A673 (cell line): ENCODE results near the gene SDSL. TPM values are rescaled to one million over a fixed set of nuclear protein-coding genes. Genes with fewer than 3 reads are reported as not detected.

Experiments used
- BruUV-seq: library from RNA; stranded (reverse); fragments of 400-500 nt; replicated peaks from 2 replicates; lab custom pipeline; 2021; lab: Mats Ljungman, UMichigan
- CTCF ChIA-PET: fragments of 300-600 bp; sonication (Branson Sonifier 250); formaldehyde crosslinking; loops from one replicate; lab custom pipeline; 2022; ENCODE audit warnings: antibody characterized with exemption; lab: Charles Lee
- POLR2A ChIA-PET: fragments of 300-600 bp; sonication (Branson Sonifier 250); formaldehyde crosslinking; loops from one replicate; lab custom pipeline; 2022; ENCODE audit warnings: antibody characterized with exemption; ENCODE audit not compliant: low non-redundant PET; lab: Charles Lee
- DNase-seq: peaks from one replicate; pipeline ENCODE4 v3.0.0-alpha.2; 2015; ENCODE audit warnings: low spot score
- H3K27ac ChIP-seq: fragments of 200-600 bp; sonication (generic); 2 replicates; pipeline ENCODE4 v1.5.1; 2016; ENCODE audit warnings: mixed run types, low read depth, mild to moderate bottlenecking, mixed read lengths, antibody characterized with exemption, low read length; ENCODE audit not compliant: poor library complexity, severe bottlenecking
- H3K27me3 ChIP-seq: fragments of 200-600 bp; sonication (generic); replicated peaks from 2 replicates; pipeline ENCODE4 v1.6.1; 2017; ENCODE audit warnings: mixed run types, low read depth, mild to moderate bottlenecking, mixed read lengths, antibody characterized with exemption, low read length; ENCODE audit not compliant: insufficient read depth, poor library complexity
- H3K36me3 ChIP-seq: fragments of 200-600 bp; sonication (generic); 2 replicates; pipeline ENCODE4 v1.6.1; 2016; ENCODE audit warnings: mixed run types, mild to moderate bottlenecking, mixed read lengths, antibody characterized with exemption, low read length; ENCODE audit not compliant: insufficient read depth, poor library complexity, severe bottlenecking
- H3K4me1 ChIP-seq: fragments of 200-600 bp; sonication (generic); 2 replicates; pipeline ENCODE4 v1.6.1; 2017; ENCODE audit warnings: mixed run types, mild to moderate bottlenecking, mixed read lengths, antibody characterized with exemption, low read length; ENCODE audit not compliant: insufficient read depth, poor library complexity, severe bottlenecking
- H3K4me3 ChIP-seq: fragments of 200-600 bp; sonication (generic); 2 replicates; pipeline ENCODE4 v1.5.1; 2016; ENCODE audit warnings: low read depth, mixed run types, mild to moderate bottlenecking, mixed read lengths, low read length; ENCODE audit not compliant: poor library complexity, severe bottlenecking
- H3K9me3 ChIP-seq: fragments of 200-600 bp; sonication (generic); 2 replicates; pipeline ENCODE4 v1.6.1; 2016; ENCODE audit warnings: mixed run types, low read depth, mild to moderate bottlenecking, mixed read lengths, antibody characterized with exemption, low read length; ENCODE audit not compliant: poor library complexity, severe bottlenecking
- EZH2 ChIP-seq: fragments of 200-600 bp; sonication (generic); IDR thresholded peaks from 2 replicates; pipeline ENCODE4 v1.6.1; 2017; ENCODE audit warnings: borderline replicate concordance, low read depth, mild to moderate bottlenecking, mixed read lengths, antibody characterized with exemption, low read length; ENCODE audit not compliant: poor library complexity, severe bottlenecking
- intact Hi-C: fragments of 100-400 bp; cut with micrococcal nuclease; formaldehyde crosslinking; loops from one replicate; pipeline ENCODE4 v1.10.0; 2022; ENCODE audit not compliant: unreplicated experiment
- total RNA-seq: library from RNA; stranded (reverse); gene quantifications from 2 replicates; pipeline ENCODE4 v1.2.3, GENCODE V29; 2021
- TF ChIP-seq, protein P1 (sequence below): fragments of 300-800, 200-600 bp; sonication (generic); conservative IDR thresholded peaks from 2 replicates; pipeline ENCODE4 v1.5.1; 2017; ENCODE audit warnings: low read depth, mild to moderate bottlenecking, antibody characterized with exemption, low read length, moderate library complexity, mixed read lengths

SDSL gene
- total RNA-seq, 1 experiment from 2014 or later: 0.37 TPM

DNA sequence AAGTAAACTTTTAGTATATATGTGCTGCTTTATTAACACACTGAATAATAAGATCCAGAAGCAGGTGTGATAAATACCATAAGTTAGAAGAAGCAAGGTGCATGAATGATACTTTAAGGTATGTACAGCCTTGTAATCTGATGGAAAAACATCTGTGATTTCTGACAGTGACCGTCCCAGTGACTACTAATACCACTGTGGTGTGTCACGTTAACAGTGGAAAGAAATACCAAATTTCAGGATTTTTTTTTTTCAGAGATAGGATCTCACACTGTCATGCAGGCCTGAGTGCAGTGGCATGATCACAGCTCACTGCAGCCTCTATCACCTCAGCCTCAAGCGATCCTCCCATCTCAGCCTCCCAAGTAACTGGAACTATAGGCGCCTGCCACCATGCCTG is 40.0 kb upstream of the SDSL start:
- no peak overlapping the region for H3K4me3 ChIP-seq
- no peaks in the 10 kb centered on the region for H3K27me3 ChIP-seq
- BruUV-seq: no TSS peak
- H3K9me3 ChIP-seq: no peaks in the 10 kb centered on the region
- no peaks in the 10 kb centered on the region for H3K4me1 ChIP-seq
- H3K36me3 ChIP-seq: peaks cover 14% of the 10 kb centered on the region
- no peak overlapping the region for H3K27ac ChIP-seq
- ChIA-PET CTCF (no interaction called here), POLR2A (no interaction called here)
- no peak for DNase-seq
- intact Hi-C loops: loop anchor here (10.0 kb wide), 1 partner anchor 67 kb away; no protein-coding TSS in a partner anchor
- TF ChIP-seq, protein P1, sequence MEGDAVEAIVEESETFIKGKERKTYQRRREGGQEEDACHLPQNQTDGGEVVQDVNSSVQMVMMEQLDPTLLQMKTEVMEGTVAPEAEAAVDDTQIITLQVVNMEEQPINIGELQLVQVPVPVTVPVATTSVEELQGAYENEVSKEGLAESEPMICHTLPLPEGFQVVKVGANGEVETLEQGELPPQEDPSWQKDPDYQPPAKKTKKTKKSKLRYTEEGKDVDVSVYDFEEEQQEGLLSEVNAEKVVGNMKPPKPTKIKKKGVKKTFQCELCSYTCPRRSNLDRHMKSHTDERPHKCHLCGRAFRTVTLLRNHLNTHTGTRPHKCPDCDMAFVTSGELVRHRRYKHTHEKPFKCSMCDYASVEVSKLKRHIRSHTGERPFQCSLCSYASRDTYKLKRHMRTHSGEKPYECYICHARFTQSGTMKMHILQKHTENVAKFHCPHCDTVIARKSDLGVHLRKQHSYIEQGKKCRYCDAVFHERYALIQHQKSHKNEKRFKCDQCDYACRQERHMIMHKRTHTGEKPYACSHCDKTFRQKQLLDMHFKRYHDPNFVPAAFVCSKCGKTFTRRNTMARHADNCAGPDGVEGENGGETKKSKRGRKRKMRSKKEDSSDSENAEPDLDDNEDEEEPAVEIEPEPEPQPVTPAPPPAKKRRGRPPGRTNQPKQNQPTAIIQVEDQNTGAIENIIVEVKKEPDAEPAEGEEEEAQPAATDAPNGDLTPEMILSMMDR: no peak
- TF ChIP-seq EZH2: no peak

DNA sequence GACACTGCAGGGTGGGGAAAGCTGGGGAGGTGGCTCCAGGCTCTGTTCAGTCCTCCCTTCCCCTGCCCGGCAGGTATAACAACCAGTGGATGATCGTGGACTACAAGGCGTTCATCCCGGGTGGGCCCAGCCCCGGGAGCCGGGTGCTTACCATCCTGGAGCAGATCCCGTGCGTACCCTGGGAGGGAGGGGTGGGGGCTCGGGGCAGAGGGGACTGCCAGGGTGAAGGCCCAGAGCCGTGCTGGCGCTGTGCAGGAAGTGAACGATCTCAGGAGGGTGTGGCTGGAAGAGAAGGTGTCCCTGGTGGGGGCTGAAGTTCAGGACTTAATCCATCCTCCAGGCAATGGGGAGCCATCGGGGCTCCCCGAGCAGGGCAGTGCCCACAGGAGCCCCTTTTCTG is 37.4 kb upstream of the SDSL start:
- TF ChIP-seq, protein P1: no peak
- TF ChIP-seq EZH2: no peak
- no peak for DNase-seq
- Histone ChIP-seq H3K27ac (no peak overlapping the region), H3K27me3 (no peaks in the 10 kb centered on the region), H3K4me3 (no peak overlapping the region), H3K9me3 (no peaks in the 10 kb centered on the region), H3K36me3 (peaks cover 13% of the 10 kb centered on the region), H3K4me1 (no peaks in the 10 kb centered on the region)
- no TSS peak for BruUV-seq
- CTCF ChIA-PET: no interaction called here
- intact Hi-C loops: loop anchor here (10.0 kb wide), 1 partner anchor 70 kb away; no protein-coding TSS in a partner anchor
- POLR2A ChIA-PET: no interaction called here

DNA sequence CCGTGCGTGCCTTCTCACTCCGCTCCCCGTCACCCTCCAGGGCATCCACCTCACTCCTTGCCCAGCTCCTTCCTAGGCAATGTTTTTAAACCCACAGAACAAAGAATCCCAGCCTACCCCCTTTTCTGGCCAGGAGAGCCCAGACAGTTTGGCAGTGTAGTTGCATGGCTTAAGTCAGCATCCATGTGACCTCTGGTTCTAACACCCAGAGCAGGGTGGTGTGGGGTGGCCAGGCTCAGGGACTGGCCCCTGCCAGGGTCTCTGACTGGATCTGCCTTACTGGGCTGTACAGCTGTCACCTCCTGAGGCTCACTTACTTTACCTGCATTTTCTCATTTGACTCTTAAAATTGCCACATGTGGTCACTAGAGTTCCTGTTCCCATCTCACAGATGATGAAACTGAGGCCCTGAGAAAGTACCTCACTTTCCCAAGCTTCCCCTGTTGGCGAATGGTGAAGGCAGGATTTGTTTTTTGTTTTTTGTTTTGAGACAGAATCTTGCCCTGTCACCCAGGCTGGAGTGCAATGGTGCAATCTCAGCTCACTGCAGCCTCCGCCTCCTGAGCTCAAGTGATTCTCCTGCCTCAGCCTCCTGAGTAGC is 36.8 kb upstream of the SDSL start:
- no TSS peak for BruUV-seq
- H3K27ac ChIP-seq: no peak overlapping the region
- intact Hi-C loops: loop anchor here (10.0 kb wide), 1 partner anchor 71 kb away; no protein-coding TSS in a partner anchor
- DNase-seq: no peak
- peaks cover 13% of the 10 kb centered on the region for H3K36me3 ChIP-seq
- H3K9me3 ChIP-seq: no peaks in the 10 kb centered on the region
- H3K27me3 ChIP-seq: no peaks in the 10 kb centered on the region
- ChIA-PET POLR2A (no interaction called here), CTCF (no interaction called here)
- TF ChIP-seq EZH2: no peak
- TF ChIP-seq, protein P1: no peak
- H3K4me3 ChIP-seq: no peak overlapping the region
- no peaks in the 10 kb centered on the region for H3K4me1 ChIP-seq
